Mucosa of rectum (tissue), 2 donors: ENCODE results near the gene C10orf53.

Source experiments
- H3K27ac ChIP-seq, 2 donors: one replicate each; pipeline ENCODE4 v1.7.0; 2013; ENCODE audit warnings: inconsistent platforms in 2 of 2, low read depth in 2 of 2, low read length in 2 of 2
- H3K27me3 ChIP-seq, 2 donors: one replicate each; pipeline ENCODE4 v1.7.0; 2013; ENCODE audit warnings: low read length in 2 of 2; ENCODE audit not compliant: control insufficient read depth in 2 of 2, insufficient read depth in 2 of 2
- H3K36me3 ChIP-seq, 2 donors: one replicate each; pipeline ENCODE4 v1.7.0; 2013; ENCODE audit warnings: low read length in 2 of 2; ENCODE audit not compliant: control insufficient read depth in 2 of 2, insufficient read depth in 2 of 2
- H3K4me1 ChIP-seq, 2 donors: one replicate each; pipeline ENCODE4 v1.7.0; 2013; ENCODE audit warnings: low read length in 2 of 2, mild to moderate bottlenecking in 1 of 2; ENCODE audit not compliant: control insufficient read depth in 2 of 2, insufficient read depth in 2 of 2
- H3K4me3 ChIP-seq, 2 donors: one replicate each; pipeline ENCODE4 v1.7.0; 2013; ENCODE audit warnings: low read length in 2 of 2
- H3K9ac ChIP-seq, 2 donors: one replicate each; pipeline ENCODE4 v1.7.0; 2013; ENCODE audit warnings: low read length in 2 of 2, low read depth in 1 of 2, mild to moderate bottlenecking in 1 of 2
- H3K9me3 ChIP-seq, 2 donors: one replicate each; pipeline ENCODE4 v1.7.0; 2013; ENCODE audit warnings: low read length in 2 of 2; ENCODE audit not compliant: control insufficient read depth in 2 of 2
- donor health status: healthy.
- donor health status: Normal muscosa, but diverticular disease.

Gene C10orf53

GRCh38 chr10:49735848-49736563 lies 56.6 kb downstream of the C10orf53 start:
- Histone ChIP-seq H3K27ac (no peak overlapping the region), H3K9ac (no peak overlapping the region), H3K27me3 (no peaks in the 10 kb centered on the region), H3K4me1 (peaks cover 0 to 2% of the 10 kb centered on the region in 2 donors), H3K9me3 (no peaks in the 10 kb centered on the region), H3K4me3 (no peak overlapping the region), H3K36me3 (no peaks in the 10 kb centered on the region)

- Histone ChIP-seq H3K4me1 (peaks cover 0 to 2% of the 10 kb centered on the region in 2 donors), H3K9ac (no peak overlapping the region), H3K27me3 (no peaks in the 10 kb centered on the region), H3K27ac (no peak overlapping the region), H3K4me3 (no peak overlapping the region), H3K36me3 (no peaks in the 10 kb centered on the region), H3K9me3 (no peaks in the 10 kb centered on the region)
Observed at GRCh38 chr10:49736564-49737113, 57.2 kb downstream of the C10orf53 start.

GRCh38 chr10:49737474-49738201 lies 58.2 kb downstream of the C10orf53 start:
- H3K27ac ChIP-seq = no peak overlapping the region

GRCh38 chr10:49738616-49739360 lies 59.3 kb downstream of the C10orf53 start:
- peaks cover 0 to 2% of the 10 kb centered on the region in 2 donors for H3K4me1 ChIP-seq
- no peak overlapping the region for H3K4me3 ChIP-seq
- H3K9ac ChIP-seq = no peak overlapping the region
- H3K9me3 ChIP-seq = no peaks in the 10 kb centered on the region
- H3K27ac ChIP-seq = no peak overlapping the region
- H3K36me3 ChIP-seq = no peaks in the 10 kb centered on the region
- H3K27me3 ChIP-seq = no peaks in the 10 kb centered on the region

More at GRCh38 chr10:49737474-49738201, 58.2 kb downstream of the C10orf53 start:
- H3K9ac ChIP-seq = no peak overlapping the region
- H3K4me3 ChIP-seq = no peak overlapping the region
- no peaks in the 10 kb centered on the region for H3K36me3 ChIP-seq
- no peaks in the 10 kb centered on the region for H3K27me3 ChIP-seq
- H3K9me3 ChIP-seq = no peaks in the 10 kb centered on the region
- peaks cover 0 to 2% of the 10 kb centered on the region in 2 donors for H3K4me1 ChIP-seq

GRCh38 chr10:49739426-49739825 lies 60.0 kb downstream of the C10orf53 start:
- H3K9me3 ChIP-seq = no peaks in the 10 kb centered on the region
- H3K4me1 ChIP-seq = peaks cover 0 to 2% of the 10 kb centered on the region in 2 donors
- no peaks in the 10 kb centered on the region for H3K27me3 ChIP-seq
- no peak overlapping the region for H3K4me3 ChIP-seq
- H3K9ac ChIP-seq = no peak overlapping the region
- H3K36me3 ChIP-seq = no peaks in the 10 kb centered on the region
- H3K27ac ChIP-seq = no peak overlapping the region

- H3K9ac ChIP-seq = no peak overlapping the region
- no peak overlapping the region for H3K27ac ChIP-seq
- no peaks in the 10 kb centered on the region for H3K4me1 ChIP-seq
- no peak overlapping the region for H3K4me3 ChIP-seq
- no peaks in the 10 kb centered on the region for H3K36me3 ChIP-seq
- no peaks in the 10 kb centered on the region for H3K9me3 ChIP-seq
- H3K27me3 ChIP-seq = no peaks in the 10 kb centered on the region
Observed at GRCh38 chr10:49740346-49741107, 61.1 kb downstream of the C10orf53 start.

- Histone ChIP-seq H3K27ac (no peak overlapping the region), H3K36me3 (no peaks in the 10 kb centered on the region), H3K4me1 (no peaks in the 10 kb centered on the region), H3K4me3 (no peak overlapping the region), H3K9ac (no peak overlapping the region), H3K27me3 (no peaks in the 10 kb centered on the region), H3K9me3 (no peaks in the 10 kb centered on the region)
Observed at GRCh38 chr10:49741108-49741995, 61.9 kb downstream of the C10orf53 start.

- H3K27me3 ChIP-seq = no peaks in the 10 kb centered on the region
- H3K4me3 ChIP-seq = no peak overlapping the region
- H3K9me3 ChIP-seq = no peaks in the 10 kb centered on the region
- H3K9ac ChIP-seq = no peak overlapping the region
- H3K27ac ChIP-seq = no peak overlapping the region
- H3K36me3 ChIP-seq = no peaks in the 10 kb centered on the region
- H3K4me1 ChIP-seq = no peaks in the 10 kb centered on the region
Observed at GRCh38 chr10:49742683-49743463, 63.4 kb downstream of the C10orf53 start.
